Measurements from ENCODE around the gene C16orf89. TPM values are rescaled to one million over a fixed set of nuclear protein-coding genes. Genes with fewer than 3 reads are reported as not detected.
"Not testable (repeated sequence)": the region's sequence is repeated elsewhere in the genome, so short reads cannot be mapped to it uniquely, and the experiment has no call there.

The C16orf89 gene
- total RNA-seq, 2 experiments from 2014 or later = not detected

- no peaks in the 10 kb centered on the region for H3K27me3 Mint-ChIP-seq
- H3K4me1 Mint-ChIP-seq (ENCODE audit: low read depth) = no peaks in the 10 kb centered on the region
- no peak overlapping the region for H3K4me3 Mint-ChIP-seq
- H3K9me3 Mint-ChIP-seq = peaks cover 5% of the 10 kb centered on the region
- CTCF ChIA-PET = interaction anchor here (1.3 to 2.0 kb wide), 3 partner anchors 16 to 31 kb away, joined by 3 to 12 read pairs (median 4); no protein-coding TSS in a partner anchor
- POLR2A ChIA-PET = no interaction called here
- no peak for DNase-seq
- intact Hi-C loops (cut with micrococcal nuclease) = loop anchor here (5.0 kb wide), 1 partner anchor 37 kb away; no protein-coding TSS in a partner anchor
- H3K27ac Mint-ChIP-seq = no peak overlapping the region
- no peaks in the 10 kb centered on the region for H3K36me3 Mint-ChIP-seq
These were observed 10.6 kb downstream of the C16orf89 start for GRCh38 chr16:5054876-5055865.

DNA sequence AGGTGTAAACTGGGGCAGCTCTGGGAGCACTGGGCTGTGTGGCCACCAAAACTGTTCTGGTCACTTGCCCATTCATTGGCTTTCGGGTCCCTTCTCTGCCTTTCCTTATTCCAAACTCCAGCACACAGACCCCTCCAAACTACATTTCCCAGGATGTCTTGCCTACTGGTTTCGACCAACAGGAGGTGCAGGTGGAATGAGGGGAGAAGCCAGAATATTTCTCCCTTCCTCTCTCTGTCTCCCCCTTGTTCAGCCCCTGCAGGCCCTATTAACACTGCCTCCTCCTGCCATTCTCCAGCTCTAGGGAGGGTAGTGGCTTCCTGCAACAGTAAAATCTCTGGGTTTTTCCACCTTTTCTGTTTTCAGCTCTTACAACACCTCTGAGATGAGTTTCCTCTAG lies 18.8 kb downstream of the C16orf89 start:
- DNase-seq = no peak
- intact Hi-C loops (cut with micrococcal nuclease) = no loop called here
- no peaks in the 10 kb centered on the region for H3K36me3 Mint-ChIP-seq
- H3K4me1 Mint-ChIP-seq (ENCODE audit: low read depth) = no peaks in the 10 kb centered on the region
- peaks cover 5% of the 10 kb centered on the region for H3K9me3 Mint-ChIP-seq
- ChIA-PET CTCF (no interaction called here), POLR2A (no interaction called here)
- no peaks in the 10 kb centered on the region for H3K27me3 Mint-ChIP-seq
- no peak overlapping the region for H3K4me3 Mint-ChIP-seq
- H3K27ac Mint-ChIP-seq = no peak overlapping the region

DNA sequence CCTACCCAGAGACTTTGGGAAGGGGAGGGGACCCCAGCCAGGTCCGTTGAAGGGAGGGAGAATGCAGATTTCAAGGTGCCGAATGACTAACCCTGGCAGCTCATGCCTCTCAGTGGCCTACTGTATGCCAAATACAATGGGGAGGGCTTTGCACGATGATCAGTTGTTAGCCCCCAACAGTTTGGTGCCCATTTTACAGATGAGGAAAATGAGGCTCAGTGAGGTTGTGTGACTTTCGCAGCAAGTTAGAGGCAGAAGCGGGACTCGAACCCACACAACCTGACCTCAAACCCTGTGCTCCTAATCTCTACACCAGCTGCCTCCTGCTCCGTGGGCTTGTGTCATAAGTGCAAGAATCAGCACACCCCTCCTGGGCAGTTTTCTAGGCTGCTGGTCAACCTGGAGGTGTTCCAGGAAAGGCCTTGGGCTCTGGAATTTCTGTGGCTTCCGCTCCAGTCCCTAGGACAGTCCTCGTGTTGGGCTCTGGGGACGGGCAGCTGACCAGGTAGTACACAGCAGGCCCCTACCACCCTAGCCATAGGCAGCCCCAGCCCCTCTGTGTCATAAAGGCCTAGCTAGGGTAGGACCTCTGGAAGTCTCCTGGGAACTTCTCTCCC lies 20.1 kb downstream of the C16orf89 start:
- H3K9me3 Mint-ChIP-seq = peaks cover 2% of the 10 kb centered on the region
- ChIA-PET CTCF (no interaction called here), POLR2A (interaction anchor here (1.1 kb wide), 1 partner anchor 11 kb away, joined by 3 read pairs; no protein-coding TSS in a partner anchor)
- H3K27ac Mint-ChIP-seq = no peak overlapping the region
- H3K27me3 Mint-ChIP-seq = no peaks in the 10 kb centered on the region
- no peak overlapping the region for H3K4me3 Mint-ChIP-seq
- DNase-seq = no peak
- peaks cover 3% of the 10 kb centered on the region for H3K4me1 Mint-ChIP-seq (ENCODE audit: low read depth)
- H3K36me3 Mint-ChIP-seq = no peaks in the 10 kb centered on the region
- intact Hi-C loops (cut with micrococcal nuclease) = no loop called here

- CTCF ChIA-PET; H3K9me3 Mint-ChIP-seq; intact Hi-C loops (cut with micrococcal nuclease); H3K27me3 Mint-ChIP-seq; H3K4me1 Mint-ChIP-seq (ENCODE audit: low read depth); H3K36me3 Mint-ChIP-seq; H3K27ac Mint-ChIP-seq; DNase-seq; POLR2A ChIA-PET; H3K4me3 Mint-ChIP-seq: not testable (repeated sequence)
These were observed 21.2 kb downstream of the C16orf89 start for GRCh38 chr16:5044581-5044980.

GRCh38 chr16:5044011-5044540 lies 21.7 kb downstream of the C16orf89 start:
- H3K4me1 Mint-ChIP-seq (ENCODE audit: low read depth) = peaks cover 3% of the 10 kb centered on the region
- H3K36me3 Mint-ChIP-seq = no peaks in the 10 kb centered on the region
- H3K27me3 Mint-ChIP-seq = no peaks in the 10 kb centered on the region
- H3K27ac Mint-ChIP-seq = no peak overlapping the region
- no peaks in the 10 kb centered on the region for H3K9me3 Mint-ChIP-seq
- no peak for DNase-seq
- ChIA-PET POLR2A (no interaction called here), CTCF (no interaction called here)
- no peak overlapping the region for H3K4me3 Mint-ChIP-seq
- intact Hi-C loops (cut with micrococcal nuclease) = no loop called here

GRCh38 chr16:5042574-5043171 lies 23.1 kb downstream of the C16orf89 start:
- Mint-ChIP-seq H3K27me3 (no peaks in the 10 kb centered on the region), H3K4me3 (no peak overlapping the region), H3K27ac (no peak overlapping the region), H3K9me3 (no peaks in the 10 kb centered on the region), H3K4me1 (ENCODE audit: low read depth) (peaks cover 3% of the 10 kb centered on the region), H3K36me3 (no peaks in the 10 kb centered on the region)
- intact Hi-C loops (cut with micrococcal nuclease) = no loop called here
- DNase-seq = no peak
- POLR2A ChIA-PET = no interaction called here
- CTCF ChIA-PET = no interaction called here

DNA sequence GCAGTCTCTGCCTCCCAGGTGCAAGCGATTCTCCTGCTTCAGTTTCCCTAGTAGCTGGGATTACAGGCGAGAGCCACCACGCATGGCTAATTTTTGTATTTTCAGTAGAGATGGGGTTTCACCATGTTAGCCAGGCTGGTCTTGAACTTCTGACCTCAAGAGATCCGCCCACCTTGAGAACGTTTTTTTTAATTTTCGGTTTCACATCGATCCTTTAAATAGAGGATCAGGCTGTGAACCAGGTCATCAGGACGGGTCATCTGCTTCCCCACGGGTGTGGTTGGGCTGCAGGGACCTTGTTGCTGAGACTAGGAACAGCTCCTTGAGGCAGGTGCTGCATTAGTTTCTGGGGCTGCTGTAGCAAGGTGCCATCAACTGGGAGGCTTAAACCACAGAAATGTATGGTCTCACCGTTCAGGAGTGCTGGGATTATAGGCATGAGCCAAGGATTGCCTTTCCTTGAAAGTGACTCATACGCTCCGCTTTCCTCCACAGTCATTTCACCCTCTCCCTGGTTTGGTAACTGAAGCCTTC lies 24.1 kb downstream of the C16orf89 start:
- intact Hi-C loops (cut with micrococcal nuclease) = no loop called here

DNA sequence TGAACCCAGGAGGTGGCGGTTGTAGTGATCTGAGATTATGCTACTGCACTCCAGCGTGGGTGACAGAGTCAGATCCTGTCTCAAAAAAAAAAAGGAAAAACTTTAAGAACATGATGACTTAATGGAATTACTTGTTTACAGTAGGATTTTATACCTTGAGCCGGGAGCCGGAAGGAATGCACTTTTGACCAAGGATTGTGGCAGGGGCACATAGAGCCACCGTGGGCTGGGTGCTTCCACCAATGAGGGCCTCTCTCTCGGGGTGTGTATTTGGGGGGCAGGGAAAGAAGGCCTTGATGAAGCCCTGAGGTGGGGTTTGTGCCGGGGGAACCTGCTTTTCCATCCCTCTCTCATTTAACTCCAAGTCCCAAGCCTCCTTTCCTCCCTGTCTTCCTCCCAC lies 25.3 kb downstream of the C16orf89 start:
- ChIA-PET CTCF (no interaction called here), POLR2A (no interaction called here)
- Mint-ChIP-seq H3K9me3 (no peaks in the 10 kb centered on the region), H3K27ac (no peak overlapping the region), H3K27me3 (no peaks in the 10 kb centered on the region), H3K4me1 (ENCODE audit: low read depth) (peaks cover 3% of the 10 kb centered on the region), H3K4me3 (no peak overlapping the region), H3K36me3 (no peaks in the 10 kb centered on the region)
- DNase-seq = no peak
- intact Hi-C loops (cut with micrococcal nuclease) = no loop called here

More for the DNA sequence above, 24.1 kb downstream of the C16orf89 start:
- ChIA-PET CTCF (no interaction called here), POLR2A (no interaction called here)
- Mint-ChIP-seq H3K4me1 (ENCODE audit: low read depth) (peaks cover 3% of the 10 kb centered on the region), H3K27ac (no peak overlapping the region), H3K9me3 (no peaks in the 10 kb centered on the region), H3K4me3 (no peak overlapping the region), H3K27me3 (no peaks in the 10 kb centered on the region), H3K36me3 (no peaks in the 10 kb centered on the region)
- DNase-seq = no peak

DNA sequence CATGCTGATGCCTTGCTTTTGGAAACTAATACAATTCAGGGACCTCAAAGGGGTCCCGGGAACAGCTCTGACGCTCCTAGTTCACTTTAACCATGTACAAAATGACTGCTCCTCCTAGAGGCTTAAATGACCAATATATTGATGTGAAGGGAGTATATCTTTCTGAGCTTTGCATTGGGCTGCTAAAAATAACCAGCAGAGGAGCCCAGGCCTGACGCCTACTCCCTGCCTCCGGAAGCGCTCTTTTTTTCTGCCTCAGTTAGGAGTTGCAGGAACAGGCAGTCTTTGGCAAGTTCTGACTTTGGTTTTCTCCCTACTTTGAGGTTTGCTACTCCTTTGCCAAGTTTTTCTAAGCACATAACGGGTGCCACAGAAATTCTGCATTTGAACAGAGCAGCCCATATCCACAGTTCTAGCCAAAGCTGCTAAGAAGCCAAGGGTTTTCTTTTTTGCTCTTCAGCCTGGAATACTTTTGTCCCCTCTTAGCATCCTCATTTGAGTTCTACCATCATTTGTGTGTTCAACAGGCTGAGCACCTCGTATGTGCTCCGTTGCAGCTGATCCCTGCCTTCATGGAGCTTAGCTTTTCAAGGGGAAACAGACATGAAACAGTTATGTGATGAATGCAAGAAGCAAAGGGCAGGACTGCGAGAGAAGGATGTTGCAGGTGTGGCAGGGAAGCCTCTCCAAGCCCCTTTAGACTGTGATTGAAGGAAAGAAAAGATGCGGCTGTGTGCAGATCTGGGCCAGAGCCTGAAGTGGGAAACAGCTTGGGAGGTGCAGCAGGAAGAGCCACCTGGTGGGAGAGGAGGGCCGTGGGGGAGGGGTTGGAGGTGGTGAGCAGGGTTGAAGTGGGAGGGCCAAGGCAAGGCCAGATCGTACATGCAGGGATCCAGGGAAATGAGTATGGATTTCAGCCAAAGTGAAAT lies 29.3 kb downstream of the C16orf89 start:
- Mint-ChIP-seq H3K4me1 (ENCODE audit: low read depth) (peaks cover 23% of the 10 kb centered on the region), H3K9me3 (no peaks in the 10 kb centered on the region), H3K36me3 (no peaks in the 10 kb centered on the region), H3K27ac (no peak overlapping the region), H3K4me3 (no peak overlapping the region), H3K27me3 (no peaks in the 10 kb centered on the region)
- CTCF ChIA-PET = no interaction called here
- POLR2A ChIA-PET = interaction anchor here (1.0 kb wide), 1 partner anchor 36 kb away, joined by 3 read pairs; no protein-coding TSS in a partner anchor
- intact Hi-C loops (cut with micrococcal nuclease) = no loop called here
- DNase-seq = no peak

GRCh38 chr16:5035909-5036227 lies 29.9 kb downstream of the C16orf89 start:
- Mint-ChIP-seq H3K9me3 (no peaks in the 10 kb centered on the region), H3K36me3 (peaks cover 3% of the 10 kb centered on the region), H3K4me3 (no peak overlapping the region), H3K27me3 (no peaks in the 10 kb centered on the region), H3K27ac (no peak overlapping the region), H3K4me1 (ENCODE audit: low read depth) (peaks cover 20% of the 10 kb centered on the region)
- ChIA-PET POLR2A (interaction anchor here (1.0 kb wide), 1 partner anchor 37 kb away, joined by 3 read pairs; no protein-coding TSS in a partner anchor), CTCF (no interaction called here)
- intact Hi-C loops (cut with micrococcal nuclease) = no loop called here
- no peak for DNase-seq

DNA sequence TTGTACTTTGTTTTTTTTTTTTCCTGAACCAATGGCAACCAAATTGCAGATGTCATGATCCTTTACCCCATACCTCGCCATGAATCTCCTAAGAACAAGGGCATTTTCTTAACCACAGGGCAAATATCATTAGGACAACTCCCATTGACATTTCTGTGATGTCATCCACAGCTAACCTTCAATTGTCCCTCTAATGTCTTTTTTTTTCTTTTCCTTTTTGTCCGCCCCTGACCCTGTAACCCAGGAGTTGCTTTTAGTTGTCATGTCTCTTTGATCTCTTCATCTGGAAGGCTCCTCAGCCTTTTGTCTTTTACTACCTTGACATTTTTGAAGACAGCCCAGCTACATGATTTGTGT lies 31.6 kb downstream of the C16orf89 start:
- no peak for DNase-seq
- ChIA-PET CTCF (no interaction called here), POLR2A (interaction anchor here (0.6 to 1.3 kb wide), 3 partner anchors 11 to 266 kb away, joined by 3 to 4 read pairs (median 3); no protein-coding TSS in a partner anchor)
- peaks cover 20% of the 10 kb centered on the region for H3K4me1 Mint-ChIP-seq (ENCODE audit: low read depth)
- no peaks in the 10 kb centered on the region for H3K9me3 Mint-ChIP-seq
- peaks cover 3% of the 10 kb centered on the region for H3K36me3 Mint-ChIP-seq
- intact Hi-C loops (cut with micrococcal nuclease) = loop anchor here (5.0 kb wide), 1 partner anchor 38 kb away; the partner anchor contains the start of gene ALG1
- H3K27me3 Mint-ChIP-seq = no peaks in the 10 kb centered on the region
- H3K27ac Mint-ChIP-seq = peak overlapping the region; percentile 79
- peak overlapping the region; percentile 84 for H3K4me3 Mint-ChIP-seq
